ENCODE measurements around the gene SLC40A1. TPM values are rescaled to one million over a fixed set of nuclear protein-coding genes. Genes with fewer than 3 reads are reported as not detected.
A peak's percentile ranks its signal among the peaks of the same experiment; 100 is the strongest.

The SLC40A1 gene
- total and polyA plus RNA-seq, 2 of the 8 experiments (the other 6 are each of a cell fraction or from before 2014, with no cell fraction given): 0.03 TPM; not detected in 1

GRCh38 chr2:189579585-189580186, 900 bp downstream of the SLC40A1 start:
- Histone ChIP-seq H3K4me3 (ENCODE audit: extremely low read depth in 1 of 4, insufficient read depth in 2 of 4, low read depth in 3 of 4, low read length in 4 of 4) (peak overlapping the region in 2 of 4 experiments; percentile 49 to 66; a peak in 5 of 8 replicates), H3K9ac (replicated peaks in 1 of 4; ENCODE audit: extremely low read depth in 1 of 4, low read depth in 3 of 4, low read length in 3 of 4) (no peak overlapping the region), H3K4me1 (replicated peaks in 1 of 4; ENCODE audit: control insufficient read depth in 3 of 4, insufficient read depth in 4 of 4, low read length in 3 of 4) (peaks cover 3 to 8% (median 4%) of the 10 kb centered on the region in 4 experiments; a peak in 5 of 7 replicates), H4K8ac (ENCODE audit: extremely low read depth, insufficient read depth, low read length) (no peak overlapping the region), H3K79me2 (ENCODE audit: control insufficient read depth in 1 of 2, insufficient read depth in 2 of 2, low read length in 2 of 2) (no peaks in the 10 kb centered on the region), H4K20me1 (replicated peaks in 1 of 2; ENCODE audit: control insufficient read depth in 1 of 2, insufficient read depth in 2 of 2, low read length in 2 of 2) (peaks cover 4% of the 10 kb centered on the region in 2 experiments), H2BK15ac (ENCODE audit: low read length) (no peak overlapping the region), H2AK5ac (ENCODE audit: low read depth, low read length) (no peak overlapping the region), H2BK20ac (ENCODE audit: low read length) (no peak overlapping the region), H2BK12ac (ENCODE audit: low read depth, low read length) (no peak overlapping the region), H4K5ac (ENCODE audit: insufficient read length, low read depth, low read length) (no peak overlapping the region), H3K23ac (ENCODE audit: insufficient read length) (no peak overlapping the region), H3K4me2 (ENCODE audit: insufficient read depth in 1 of 2, low read depth in 2 of 2, low read length in 2 of 2) (peak overlapping the region; percentile 87 to 93), H3K36me3 (ENCODE audit: control insufficient read depth in 2 of 4, insufficient read depth in 4 of 4, low read length in 3 of 4) (no peaks in the 10 kb centered on the region), H3K4ac (replicated peaks; ENCODE audit: insufficient read length, low read depth, low read length) (no peak overlapping the region), H3K14ac (ENCODE audit: insufficient read length) (no peak overlapping the region), H4K91ac (replicated peaks; ENCODE audit: insufficient read length, low read length) (no peak overlapping the region), H3K27ac (ENCODE audit: low read depth, low read length) (no peak overlapping the region), H2BK5ac (ENCODE audit: low read depth, low read length) (no peak overlapping the region), H2BK120ac (replicated peaks; ENCODE audit: low read depth, low read length) (no peak overlapping the region), H3K9me3 (ENCODE audit: insufficient read depth in 2 of 2, low read depth in 1 of 2, low read length in 1 of 2) (no peaks in the 10 kb centered on the region), H3K27me3 (replicated peaks in 1 of 4; ENCODE audit: control insufficient read depth in 3 of 4, extremely low read depth in 1 of 4, insufficient read depth in 3 of 4, low read length in 3 of 4) (peaks cover 48 to 82% (median 70%) of the 10 kb centered on the region in 4 experiments), H3K56ac (replicated peaks; ENCODE audit: insufficient read length, low read depth, low read length) (no peak overlapping the region), H3K23me2 (ENCODE audit: low read depth, low read length) (peaks cover 5% of the 10 kb centered on the region; the same call in 1 of the 2 replicates), H2AFZ (ENCODE audit: low read length) (no peak overlapping the region), H3K79me1 (ENCODE audit: low read depth, low read length) (no peaks in the 10 kb centered on the region), H3K18ac (ENCODE audit: extremely low read depth, low read length) (no peak overlapping the region)
- FAIRE-seq (no peak), DNase-seq (ENCODE audit: low read depth in 1 of 2, low spot score in 2 of 2) (no peak)
- POLR2A ChIA-PET (ENCODE audit: partially characterized antibody): no interaction called here
- CTCF ChIA-PET (ENCODE audit: partially characterized antibody): interaction anchor here (0.6 to 1.2 kb wide), 2 partner anchors 76 to 95 kb away, joined by 3 read pairs; partner anchors contain the start of gene ANKAR
- WGBS, 2 experiments (ENCODE audit: extremely low coverage in 1 of 2, insufficient coverage in 1 of 2, insufficient read length in 1 of 2, insufficient replicate concordance in 2 of 2, low coverage in 1 of 2, low lambda C conversion rate in 2 of 2, missing lambda C conversion rate in 1 of 2): 83% methylated on average over 11 of the region's 11 CpGs; no CpG with 5 or more reads in 1 of the 2 experiments
- TF ChIP-seq RNF2 (IDR thresholded peaks at IDR 0.05; ENCODE audit: borderline replicate concordance, low read depth, low read length, missing control alignments, poor library complexity, severe bottlenecking): peak; percentile 6
- no peak for TF ChIP-seq HDAC6 (IDR thresholded peaks at IDR 0.05; ENCODE audit: low read depth, low read length)
- peak; percentile 91 for TF ChIP-seq CEBPB (IDR thresholded peaks at IDR 0.05; ENCODE audit: low read depth, low read length)
- TF ChIP-seq CTCF (IDR thresholded peaks at IDR 0.05; ENCODE audit: control extremely low read depth in 1 of 3, insufficient read depth in 1 of 3, low read depth in 1 of 3, low read length in 3 of 3): no peak

Data from H1 (cell line).